Measurements from ENCODE around the gene PPP1R37.

PPP1R37 gene

DNA sequence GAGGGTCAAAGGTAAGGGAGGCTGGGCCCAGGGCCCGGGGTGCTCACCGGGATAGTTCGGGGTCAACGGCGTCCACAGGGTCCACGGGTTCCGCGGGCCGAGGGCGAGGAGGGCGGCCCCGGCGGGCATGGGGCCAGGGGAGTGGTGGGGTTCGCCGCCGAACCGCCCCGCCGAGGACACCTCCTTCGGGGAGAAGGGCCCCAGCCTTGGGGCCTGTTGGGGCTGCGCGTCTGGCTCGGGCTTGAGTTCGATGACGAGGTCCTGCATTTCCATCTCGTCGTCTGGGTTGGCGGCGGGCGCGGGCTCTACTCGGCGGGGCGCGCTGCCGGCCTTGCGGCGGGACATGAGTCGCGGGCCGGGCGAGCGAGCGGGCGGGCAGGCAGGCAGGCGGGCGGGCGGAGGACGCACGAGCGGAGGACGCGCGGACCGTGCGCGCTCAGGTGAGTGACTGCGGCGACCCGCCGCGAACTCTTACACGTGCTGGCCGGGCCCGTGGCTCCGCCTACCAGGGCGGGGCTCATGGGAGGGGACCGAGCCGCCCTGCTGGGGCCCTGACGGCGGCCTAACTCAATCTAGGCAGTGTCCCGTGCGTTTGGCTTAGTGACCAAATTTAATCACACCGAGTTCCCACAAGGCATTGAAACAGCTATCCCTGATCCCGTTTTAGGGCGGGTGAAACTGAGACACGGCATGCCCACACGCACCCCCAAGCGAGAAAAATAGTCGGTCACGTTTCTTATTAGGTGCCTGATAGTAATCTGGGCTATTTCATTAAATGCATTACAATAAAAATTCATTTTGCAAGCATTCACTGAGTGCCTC lies 16.7 kb upstream of the PPP1R37 start, which contains the start of gene ZNF296 (continued):
- TF ChIP-seq REPIN1 (tag by site-specific recombination; IDR thresholded peaks at IDR 0.05; ENCODE audit: low read depth) (no peak), GLI2 (tag by site-specific recombination; IDR thresholded peaks at IDR 0.05; ENCODE audit: borderline replicate concordance, low read depth) (no peak), ZNF548 (tag by site-specific recombination; IDR thresholded peaks at IDR 0.05) (no peak), ZFP69B (tag by site-specific recombination; IDR thresholded peaks at IDR 0.05) (no peak), ZNF37A (tag by site-specific recombination; IDR thresholded peaks at IDR 0.05) (no peak), MEIS1 (CRISPR knock-in tag; IDR thresholded peaks at IDR 0.05; ENCODE audit: borderline replicate concordance) (no peak), FEZF1 (tag by site-specific recombination; IDR thresholded peaks at IDR 0.05) (no peak), ZNF837 (tag by site-specific recombination; IDR thresholded peaks at IDR 0.05) (no peak), MYNN (tag by site-specific recombination; IDR thresholded peaks at IDR 0.05; ENCODE audit: borderline replicate concordance) (no peak), ZNF341 (tag by site-specific recombination; IDR thresholded peaks at IDR 0.05; ENCODE audit: low read depth) (no peak), ZNF174 (tag by site-specific recombination; IDR thresholded peaks at IDR 0.05) (no peak), GFI1B (tag by site-specific recombination; IDR thresholded peaks at IDR 0.05) (no peak), ZNF785 (tag by site-specific recombination; IDR thresholded peaks at IDR 0.05) (no peak), ZNF114 (tag by site-specific recombination; IDR thresholded peaks at IDR 0.05) (no peak), ZNF510 (tag by site-specific recombination; IDR thresholded peaks at IDR 0.05; ENCODE audit: insufficient replicate concordance) (no peak), ZNF768 (tag by site-specific recombination; IDR thresholded peaks at IDR 0.05) (no peak), ZNF621 (tag by site-specific recombination; IDR thresholded peaks at IDR 0.05) (no peak), ZNF366 (tag by site-specific recombination; conservative IDR thresholded peaks at IDR 0.05) (no peak), ZNF138 (tag by site-specific recombination; IDR thresholded peaks at IDR 0.05; ENCODE audit: borderline replicate concordance) (no peak), KLF1 (tag by site-specific recombination; IDR thresholded peaks at IDR 0.05) (peak; percentile 89), ZNF433 (tag by site-specific recombination; IDR thresholded peaks at IDR 0.05; ENCODE audit: low read depth) (no peak), ZNF501 (tag by site-specific recombination; IDR thresholded peaks at IDR 0.05) (0 out of 2 replicates have a peak, but pooled peaks have one; percentile 29), GLIS1 (tag by site-specific recombination; IDR thresholded peaks at IDR 0.05) (peak; percentile 43; the same call in 1 of the 2 replicates), ZNF747 (tag by site-specific recombination; IDR thresholded peaks at IDR 0.05) (no peak), WT1 (tag by site-specific recombination; IDR thresholded peaks at IDR 0.05) (no peak), TCF7L2 (IDR thresholded peaks at IDR 0.05; ENCODE audit: borderline replicate concordance, low read depth, low read length) (no peak), ZNF626 (tag by site-specific recombination; IDR thresholded peaks at IDR 0.05) (no peak), ZNF610 (tag by site-specific recombination; IDR thresholded peaks at IDR 0.05; ENCODE audit: borderline replicate concordance) (no peak), ZNF530 (tag by site-specific recombination; IDR thresholded peaks at IDR 0.05; ENCODE audit: low read depth) (no peak)
- TF ChIP-seq, protein P1, sequence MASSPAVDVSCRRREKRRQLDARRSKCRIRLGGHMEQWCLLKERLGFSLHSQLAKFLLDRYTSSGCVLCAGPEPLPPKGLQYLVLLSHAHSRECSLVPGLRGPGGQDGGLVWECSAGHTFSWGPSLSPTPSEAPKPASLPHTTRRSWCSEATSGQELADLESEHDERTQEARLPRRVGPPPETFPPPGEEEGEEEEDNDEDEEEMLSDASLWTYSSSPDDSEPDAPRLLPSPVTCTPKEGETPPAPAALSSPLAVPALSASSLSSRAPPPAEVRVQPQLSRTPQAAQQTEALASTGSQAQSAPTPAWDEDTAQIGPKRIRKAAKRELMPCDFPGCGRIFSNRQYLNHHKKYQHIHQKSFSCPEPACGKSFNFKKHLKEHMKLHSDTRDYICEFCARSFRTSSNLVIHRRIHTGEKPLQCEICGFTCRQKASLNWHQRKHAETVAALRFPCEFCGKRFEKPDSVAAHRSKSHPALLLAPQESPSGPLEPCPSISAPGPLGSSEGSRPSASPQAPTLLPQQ (tag by site-specific recombination; IDR thresholded peaks at IDR 0.05): peak; percentile 21; the same call in 1 of the 2 replicates
- TF ChIP-seq, protein P2, sequence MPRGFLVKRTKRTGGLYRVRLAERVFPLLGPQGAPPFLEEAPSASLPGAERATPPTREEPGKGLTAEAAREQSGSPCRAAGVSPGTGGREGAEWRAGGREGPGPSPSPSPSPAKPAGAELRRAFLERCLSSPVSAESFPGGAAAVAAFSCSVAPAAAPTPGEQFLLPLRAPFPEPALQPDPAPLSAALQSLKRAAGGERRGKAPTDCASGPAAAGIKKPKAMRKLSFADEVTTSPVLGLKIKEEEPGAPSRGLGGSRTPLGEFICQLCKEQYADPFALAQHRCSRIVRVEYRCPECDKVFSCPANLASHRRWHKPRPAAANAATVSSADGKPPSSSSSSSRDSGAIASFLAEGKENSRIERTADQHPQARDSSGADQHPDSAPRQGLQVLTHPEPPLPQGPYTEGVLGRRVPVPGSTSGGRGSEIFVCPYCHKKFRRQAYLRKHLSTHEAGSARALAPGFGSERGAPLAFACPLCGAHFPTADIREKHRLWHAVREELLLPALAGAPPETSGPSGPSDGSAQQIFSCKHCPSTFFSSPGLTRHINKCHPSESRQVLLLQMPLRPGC (tag by site-specific recombination; IDR thresholded peaks at IDR 0.05): no peak
- TF ChIP-seq, protein P3, sequence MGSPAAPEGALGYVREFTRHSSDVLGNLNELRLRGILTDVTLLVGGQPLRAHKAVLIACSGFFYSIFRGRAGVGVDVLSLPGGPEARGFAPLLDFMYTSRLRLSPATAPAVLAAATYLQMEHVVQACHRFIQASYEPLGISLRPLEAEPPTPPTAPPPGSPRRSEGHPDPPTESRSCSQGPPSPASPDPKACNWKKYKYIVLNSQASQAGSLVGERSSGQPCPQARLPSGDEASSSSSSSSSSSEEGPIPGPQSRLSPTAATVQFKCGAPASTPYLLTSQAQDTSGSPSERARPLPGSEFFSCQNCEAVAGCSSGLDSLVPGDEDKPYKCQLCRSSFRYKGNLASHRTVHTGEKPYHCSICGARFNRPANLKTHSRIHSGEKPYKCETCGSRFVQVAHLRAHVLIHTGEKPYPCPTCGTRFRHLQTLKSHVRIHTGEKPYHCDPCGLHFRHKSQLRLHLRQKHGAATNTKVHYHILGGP (tag by site-specific recombination; IDR thresholded peaks at IDR 0.05): no peak
- TF ChIP-seq, protein P4, sequence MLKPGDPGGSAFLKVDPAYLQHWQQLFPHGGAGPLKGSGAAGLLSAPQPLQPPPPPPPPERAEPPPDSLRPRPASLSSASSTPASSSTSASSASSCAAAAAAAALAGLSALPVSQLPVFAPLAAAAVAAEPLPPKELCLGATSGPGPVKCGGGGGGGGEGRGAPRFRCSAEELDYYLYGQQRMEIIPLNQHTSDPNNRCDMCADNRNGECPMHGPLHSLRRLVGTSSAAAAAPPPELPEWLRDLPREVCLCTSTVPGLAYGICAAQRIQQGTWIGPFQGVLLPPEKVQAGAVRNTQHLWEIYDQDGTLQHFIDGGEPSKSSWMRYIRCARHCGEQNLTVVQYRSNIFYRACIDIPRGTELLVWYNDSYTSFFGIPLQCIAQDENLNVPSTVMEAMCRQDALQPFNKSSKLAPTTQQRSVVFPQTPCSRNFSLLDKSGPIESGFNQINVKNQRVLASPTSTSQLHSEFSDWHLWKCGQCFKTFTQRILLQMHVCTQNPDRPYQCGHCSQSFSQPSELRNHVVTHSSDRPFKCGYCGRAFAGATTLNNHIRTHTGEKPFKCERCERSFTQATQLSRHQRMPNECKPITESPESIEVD (tag by site-specific recombination; IDR thresholded peaks at IDR 0.05): no peak

All from HEK293 (cell line).